Activated CD4-positive, CD25-positive, alpha-beta regulatory T cell (primary cell): Measurements from ENCODE around the gene SERAC1.

ENCODE experiments used
- DNase-seq, 4 experiments: peaks; one replicate each; lab custom pipeline; 2025; lab: John Stamatoyannopoulos, UW

SERAC1 gene

GRCh38 chr6:158122048-158122447 is 46.0 kb downstream of the SERAC1 start:
- no peak for DNase-seq

GRCh38 chr6:158121335-158121734 is 46.7 kb downstream of the SERAC1 start:
- DNase-seq, result no peak

- DNase-seq, result no peak
Measured at GRCh38 chr6:158118886-158119285, 49.2 kb downstream of the SERAC1 start.

GRCh38 chr6:158115508-158115907 is 52.6 kb downstream of the SERAC1 start:
- no peak for DNase-seq

- no peak for DNase-seq
Measured at GRCh38 chr6:158115102-158115501, 53.0 kb downstream of the SERAC1 start.

GRCh38 chr6:158113802-158114201 is 54.3 kb downstream of the SERAC1 start:
- DNase-seq, result no peak

GRCh38 chr6:158111987-158112386 is 56.1 kb downstream of the SERAC1 start:
- no peak for DNase-seq

GRCh38 chr6:158110986-158111385 is 57.1 kb downstream of the SERAC1 start:
- DNase-seq, result no peak

GRCh38 chr6:158109748-158110147 is 58.3 kb downstream of the SERAC1 start:
- DNase-seq, result no peak

GRCh38 chr6:158104696-158105095 is 63.4 kb downstream of the SERAC1 start:
- DNase-seq, result no peak

- no peak for DNase-seq
Measured at GRCh38 chr6:158103228-158103627, 64.8 kb downstream of the SERAC1 start.

- DNase-seq, result no peak
Measured at GRCh38 chr6:158095671-158096070, 72.4 kb downstream of the SERAC1 start.

GRCh38 chr6:158095031-158095430 is 73.0 kb downstream of the SERAC1 start:
- no peak for DNase-seq

- no peak for DNase-seq
Measured at GRCh38 chr6:158092806-158093205, 75.3 kb downstream of the SERAC1 start.

- DNase-seq, result no peak
Measured at GRCh38 chr6:158087224-158087867, 80.7 kb downstream of the SERAC1 start.

- no peak for DNase-seq
Measured at GRCh38 chr6:158086504-158087223, 81.4 kb downstream of the SERAC1 start.

- DNase-seq, result no peak
Measured at GRCh38 chr6:158086054-158086503, 82.0 kb downstream of the SERAC1 start.

- no peak for DNase-seq
Measured at GRCh38 chr6:158085261-158086053, 82.6 kb downstream of the SERAC1 start.

- DNase-seq, result no peak
Measured at GRCh38 chr6:158083455-158084325, 84.4 kb downstream of the SERAC1 start.

- no peak for DNase-seq
Measured at GRCh38 chr6:158081657-158081935, 86.5 kb downstream of the SERAC1 start.

GRCh38 chr6:158080849-158081656 is 87.0 kb downstream of the SERAC1 start:
- DNase-seq, result no peak
